Testis (tissue), 2 donors: ENCODE measurements around the gene NAV3.

Source experiments
- POLR2A ChIP-seq: fragments of 450-650 bp; IDR thresholded peaks from one replicate; pipeline ENCODE4 v1.6.1; 2017; ENCODE audit warnings: antibody characterized with exemption, mild to moderate bottlenecking, moderate library complexity
- TF ChIP-seq, protein P1 (sequence below), 3 experiments: fragments of 450-650 bp in 2 of 3; fragments of 200-600 bp in 1 of 3; sonication (generic) in 1 of 3; IDR thresholded peaks; one replicate each; pipeline ENCODE4 v1.5.1; 2016 to 2019; ENCODE audit warnings: antibody characterized with exemption in 3 of 3, mild to moderate bottlenecking in 2 of 3, moderate library complexity in 1 of 3

DNA sequence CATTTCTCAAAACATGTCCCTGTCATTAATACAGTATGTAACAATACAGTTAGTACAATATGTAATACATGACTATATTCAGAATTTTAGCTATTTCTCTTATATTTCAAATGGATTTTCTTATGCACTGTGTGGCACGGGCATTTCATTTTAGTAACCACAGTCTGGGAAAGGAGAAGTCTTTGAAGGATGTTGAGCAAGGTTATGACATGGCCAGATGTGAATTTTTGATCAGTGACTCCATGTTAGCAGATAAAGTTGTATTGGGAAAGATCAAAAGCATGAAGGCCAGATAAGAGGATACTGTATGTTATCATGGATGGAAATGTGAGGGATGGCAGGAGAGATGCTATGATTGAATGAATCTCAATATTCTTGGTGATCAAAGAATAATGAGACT is 285.2 kb downstream of the NAV3 start:
- TF ChIP-seq, protein P1, sequence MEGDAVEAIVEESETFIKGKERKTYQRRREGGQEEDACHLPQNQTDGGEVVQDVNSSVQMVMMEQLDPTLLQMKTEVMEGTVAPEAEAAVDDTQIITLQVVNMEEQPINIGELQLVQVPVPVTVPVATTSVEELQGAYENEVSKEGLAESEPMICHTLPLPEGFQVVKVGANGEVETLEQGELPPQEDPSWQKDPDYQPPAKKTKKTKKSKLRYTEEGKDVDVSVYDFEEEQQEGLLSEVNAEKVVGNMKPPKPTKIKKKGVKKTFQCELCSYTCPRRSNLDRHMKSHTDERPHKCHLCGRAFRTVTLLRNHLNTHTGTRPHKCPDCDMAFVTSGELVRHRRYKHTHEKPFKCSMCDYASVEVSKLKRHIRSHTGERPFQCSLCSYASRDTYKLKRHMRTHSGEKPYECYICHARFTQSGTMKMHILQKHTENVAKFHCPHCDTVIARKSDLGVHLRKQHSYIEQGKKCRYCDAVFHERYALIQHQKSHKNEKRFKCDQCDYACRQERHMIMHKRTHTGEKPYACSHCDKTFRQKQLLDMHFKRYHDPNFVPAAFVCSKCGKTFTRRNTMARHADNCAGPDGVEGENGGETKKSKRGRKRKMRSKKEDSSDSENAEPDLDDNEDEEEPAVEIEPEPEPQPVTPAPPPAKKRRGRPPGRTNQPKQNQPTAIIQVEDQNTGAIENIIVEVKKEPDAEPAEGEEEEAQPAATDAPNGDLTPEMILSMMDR (IDR thresholded peaks at IDR 0.05) = no peak
- TF ChIP-seq POLR2A = no peak
